Stimulated activated CD8-positive, alpha-beta memory T cell treated with anti-CD3 and anti-CD28 coated beads, Interleukin-15, amount 100 ng/mL, for 4 hours (primary cell): ENCODE data around the gene ZBP1.

Source experiments
- DNase-seq, 2 donors: peaks; one replicate each; pipeline ENCODE4 v3.0.0-alpha.2; 2020; ENCODE audit warnings: low read depth in 2 of 2

Gene ZBP1

GRCh38 chr20:57571782-57572416 is 48.3 kb downstream of the ZBP1 start:
- DNase-seq, result no peak

DNA sequence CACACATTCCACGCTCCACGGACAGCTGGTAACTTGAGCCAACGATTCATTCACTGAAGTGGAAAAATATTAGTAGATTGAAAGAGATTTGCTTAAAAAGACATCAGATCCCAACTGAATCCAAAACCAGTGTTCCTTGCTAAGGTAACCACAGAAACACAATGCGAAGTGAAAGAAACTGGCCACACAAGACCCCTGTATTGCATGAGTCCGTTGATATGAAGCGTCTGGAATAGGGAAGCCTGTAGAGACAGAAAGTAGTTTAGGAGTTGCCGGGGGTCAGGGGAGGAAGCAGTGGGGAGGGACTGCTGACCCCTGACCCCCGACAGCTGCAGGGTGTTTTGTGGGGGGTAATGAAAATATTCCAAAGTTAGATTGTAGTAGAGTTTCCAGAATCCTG is 49.3 kb downstream of the ZBP1 start:
- DNase-seq, result no peak

DNA sequence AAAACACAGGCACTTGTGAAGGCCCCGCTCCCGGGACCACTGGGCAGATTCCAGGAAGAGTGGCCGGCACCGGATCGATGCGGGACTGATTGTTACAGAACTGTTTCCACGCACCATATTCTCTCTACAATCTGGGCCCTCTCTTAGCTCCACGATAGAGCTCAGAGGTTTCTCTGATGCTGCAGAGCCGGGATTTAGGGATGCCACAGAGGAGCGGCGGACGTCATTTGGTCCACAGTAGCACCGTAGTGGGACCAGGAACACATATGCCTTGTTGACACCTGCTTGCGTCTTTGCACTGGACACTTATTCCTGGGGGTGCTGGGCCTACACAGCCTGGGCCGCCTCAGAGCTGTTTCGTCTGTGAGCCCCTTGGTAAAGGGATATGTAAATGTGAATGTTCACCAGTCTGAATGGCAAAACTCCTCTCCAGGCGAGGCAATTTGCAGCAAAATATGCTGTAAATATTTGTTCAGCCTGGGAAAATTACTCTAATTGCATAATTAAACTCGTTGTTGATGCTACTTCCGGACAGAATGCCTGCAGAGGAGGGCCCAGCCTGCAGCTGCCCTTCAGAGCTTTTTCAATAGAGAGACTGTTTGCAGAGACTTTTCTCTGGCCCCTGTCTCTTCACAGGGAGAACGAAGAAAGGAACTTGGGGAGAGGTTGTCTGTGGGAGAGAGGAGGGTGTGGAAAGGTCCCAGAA is 49.9 kb downstream of the ZBP1 start:
- no peak for DNase-seq

GRCh38 chr20:57568960-57569359 is 51.3 kb downstream of the ZBP1 start:
- no peak for DNase-seq

- no peak for DNase-seq
These were observed 51.9 kb downstream of the ZBP1 start for GRCh38 chr20:57568088-57568896.

- no peak for DNase-seq
These were observed 52.7 kb downstream of the ZBP1 start for GRCh38 chr20:57567471-57568079.

DNA sequence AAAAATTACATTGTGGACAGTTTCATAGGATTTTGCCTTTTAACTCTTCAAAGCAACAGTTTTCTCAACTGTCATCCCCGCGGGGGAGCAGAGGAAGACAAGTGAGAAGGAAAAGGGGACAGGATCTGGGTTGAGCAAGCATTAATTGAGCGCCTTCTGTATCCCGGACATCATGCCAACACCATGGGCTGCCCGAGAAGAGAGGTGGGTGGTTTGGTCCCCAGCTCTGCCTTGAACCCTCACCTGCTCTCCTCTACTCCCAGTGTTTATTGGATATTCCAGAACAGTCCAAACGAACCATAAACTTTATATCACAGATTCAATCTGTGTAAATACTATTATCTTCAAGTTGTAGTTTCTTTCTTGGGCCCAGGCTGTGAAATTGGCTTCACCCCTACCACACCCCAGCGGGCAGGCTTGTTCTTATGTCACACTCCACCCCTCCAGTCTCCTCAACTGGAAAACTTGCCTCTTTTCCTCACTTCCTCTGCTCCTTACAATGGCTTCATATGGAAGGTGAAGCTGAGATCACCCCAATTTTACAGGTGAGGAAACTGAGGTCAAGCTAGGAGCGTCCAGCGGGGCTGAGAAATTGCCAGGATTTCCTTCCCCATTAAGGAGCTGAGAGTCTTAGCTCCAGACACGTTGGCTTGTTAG is 53.3 kb downstream of the ZBP1 start:
- no peak for DNase-seq

GRCh38 chr20:57566399-57566798 is 53.8 kb downstream of the ZBP1 start:
- no peak for DNase-seq

DNA sequence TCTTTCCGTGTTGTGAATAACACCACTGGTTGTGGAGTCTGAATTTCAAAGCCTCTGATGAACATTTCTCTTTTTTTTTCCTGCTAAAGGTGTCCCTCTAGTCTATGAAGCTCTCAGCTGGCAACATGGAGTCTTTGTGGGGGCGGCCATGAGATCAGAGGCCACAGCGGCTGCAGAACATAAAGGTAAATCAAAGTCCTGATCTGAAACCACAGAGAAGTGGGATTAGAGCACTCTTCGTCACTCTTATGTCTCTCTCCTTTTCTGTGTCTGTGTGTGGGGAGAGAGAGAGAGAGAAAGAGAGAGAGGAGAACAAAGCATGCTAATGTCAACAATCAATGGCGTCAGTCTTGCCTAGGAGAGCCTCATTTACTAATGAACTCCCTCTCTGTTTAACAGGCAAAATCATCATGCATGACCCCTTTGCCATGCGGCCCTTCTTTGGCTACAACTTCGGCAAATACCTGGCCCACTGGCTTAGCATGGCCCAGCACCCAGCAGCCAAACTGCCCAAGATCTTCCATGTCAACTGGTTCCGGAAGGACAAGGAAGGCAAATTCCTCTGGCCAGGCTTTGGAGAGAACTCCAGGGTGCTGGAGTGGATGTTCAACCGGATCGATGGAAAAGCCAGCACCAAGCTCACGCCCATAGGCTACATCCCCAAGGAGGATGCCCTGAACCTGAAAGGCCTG is 55.1 kb downstream of the ZBP1 start:
- no peak for DNase-seq

DNA sequence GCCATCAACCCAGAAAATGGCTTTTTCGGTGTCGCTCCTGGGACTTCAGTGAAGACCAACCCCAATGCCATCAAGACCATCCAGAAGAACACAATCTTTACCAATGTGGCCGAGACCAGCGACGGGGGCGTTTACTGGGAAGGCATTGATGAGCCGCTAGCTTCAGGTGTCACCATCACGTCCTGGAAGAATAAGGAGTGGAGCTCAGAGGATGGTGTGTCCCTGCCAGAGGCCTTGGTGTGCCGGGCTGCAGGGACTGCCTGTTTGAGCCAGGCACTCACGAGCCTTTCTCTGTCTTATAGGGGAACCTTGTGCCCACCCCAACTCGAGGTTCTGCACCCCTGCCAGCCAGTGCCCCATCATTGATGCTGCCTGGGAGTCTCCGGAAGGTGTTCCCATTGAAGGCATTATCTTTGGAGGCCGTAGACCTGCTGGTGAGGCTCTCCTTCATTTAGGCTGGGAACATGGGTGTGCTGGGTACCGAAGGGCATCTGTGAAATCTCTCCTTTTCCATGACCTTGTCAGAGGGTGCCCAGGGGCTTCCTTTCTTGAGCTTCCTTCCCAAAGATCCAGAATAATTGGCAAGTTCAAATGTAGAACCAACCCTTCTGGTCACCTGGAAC is 55.9 kb downstream of the ZBP1 start:
- no peak for DNase-seq

GRCh38 chr20:57563522-57563921 is 56.7 kb downstream of the ZBP1 start:
- DNase-seq, result no peak

DNA sequence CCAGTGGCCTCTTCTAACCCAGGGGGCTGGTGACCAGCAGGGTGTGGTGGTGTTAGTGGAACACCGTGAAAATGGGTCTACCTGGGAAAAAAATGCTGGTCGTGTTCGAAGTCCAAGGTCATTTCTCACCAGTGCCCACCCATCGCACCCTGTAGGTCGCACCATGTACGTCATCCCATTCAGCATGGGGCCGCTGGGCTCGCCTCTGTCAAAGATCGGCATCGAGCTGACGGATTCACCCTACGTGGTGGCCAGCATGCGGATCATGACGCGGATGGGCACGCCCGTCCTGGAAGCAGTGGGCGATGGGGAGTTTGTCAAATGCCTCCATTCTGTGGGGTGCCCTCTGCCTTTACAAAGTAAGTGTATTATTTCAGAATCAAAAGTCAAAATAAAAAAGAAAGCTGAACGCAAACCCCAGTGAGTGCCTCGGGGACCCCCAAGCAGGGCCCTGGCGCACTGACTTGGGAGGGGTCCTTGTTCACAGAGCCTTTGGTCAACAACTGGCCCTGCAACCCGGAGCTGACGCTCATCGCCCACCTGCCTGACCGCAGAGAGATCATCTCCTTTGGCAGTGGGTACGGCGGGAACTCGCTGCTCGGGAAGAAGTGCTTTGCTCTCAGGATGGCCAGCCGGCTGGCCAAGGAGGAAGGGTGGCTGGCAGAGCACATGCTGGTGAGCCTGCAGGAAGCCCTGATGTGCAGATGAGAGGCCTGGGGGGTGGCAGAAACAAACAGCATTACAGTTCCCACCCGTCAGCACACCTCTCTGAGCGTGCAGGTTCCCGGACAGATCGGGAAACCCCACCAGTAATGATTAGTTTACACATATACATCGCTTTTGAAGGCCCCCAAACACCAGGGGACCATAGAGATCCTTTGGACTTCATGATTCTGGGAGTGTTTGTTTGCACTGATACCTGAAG is 57.4 kb downstream of the ZBP1 start:
- DNase-seq, result no peak

DNA sequence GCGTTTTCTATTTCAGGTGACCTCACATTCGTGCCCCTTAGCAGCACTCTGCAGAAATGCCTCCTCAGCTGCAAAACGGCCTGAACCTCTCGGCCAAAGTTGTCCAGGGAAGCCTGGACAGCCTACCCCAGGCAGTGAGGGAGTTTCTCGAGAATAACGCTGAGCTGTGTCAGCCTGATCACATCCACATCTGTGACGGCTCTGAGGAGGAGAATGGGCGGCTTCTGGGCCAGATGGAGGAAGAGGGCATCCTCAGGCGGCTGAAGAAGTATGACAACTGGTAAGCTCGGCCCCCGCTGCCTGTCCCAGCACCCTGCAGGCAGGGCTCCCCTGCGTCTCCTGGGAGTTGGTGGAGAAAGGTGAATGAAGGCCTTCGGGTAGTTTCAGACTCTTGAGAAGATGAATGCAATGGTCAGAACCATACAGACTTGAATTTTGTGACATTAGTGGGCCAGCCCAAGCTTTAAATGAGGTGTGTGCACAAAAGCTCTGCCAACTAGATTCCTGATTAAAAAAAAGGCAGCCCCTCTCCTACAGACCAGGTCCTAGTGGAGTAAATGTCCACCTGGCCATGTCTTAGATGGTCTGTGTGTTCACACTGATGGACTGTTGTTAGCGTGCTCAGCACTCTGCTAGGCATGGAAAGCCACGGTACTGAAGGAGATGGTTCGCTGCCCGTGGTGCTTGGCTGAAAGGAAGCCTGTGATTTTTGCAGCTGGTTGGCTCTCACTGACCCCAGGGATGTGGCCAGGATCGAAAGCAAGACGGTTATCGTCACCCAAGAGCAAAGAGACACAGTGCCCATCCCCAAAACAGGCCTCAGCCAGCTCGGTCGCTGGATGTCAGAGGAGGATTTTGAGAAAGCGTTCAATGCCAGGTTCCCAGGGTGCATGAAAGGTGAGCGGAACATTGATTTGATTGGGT is 58.6 kb downstream of the ZBP1 start:
- DNase-seq, result no peak

DNA sequence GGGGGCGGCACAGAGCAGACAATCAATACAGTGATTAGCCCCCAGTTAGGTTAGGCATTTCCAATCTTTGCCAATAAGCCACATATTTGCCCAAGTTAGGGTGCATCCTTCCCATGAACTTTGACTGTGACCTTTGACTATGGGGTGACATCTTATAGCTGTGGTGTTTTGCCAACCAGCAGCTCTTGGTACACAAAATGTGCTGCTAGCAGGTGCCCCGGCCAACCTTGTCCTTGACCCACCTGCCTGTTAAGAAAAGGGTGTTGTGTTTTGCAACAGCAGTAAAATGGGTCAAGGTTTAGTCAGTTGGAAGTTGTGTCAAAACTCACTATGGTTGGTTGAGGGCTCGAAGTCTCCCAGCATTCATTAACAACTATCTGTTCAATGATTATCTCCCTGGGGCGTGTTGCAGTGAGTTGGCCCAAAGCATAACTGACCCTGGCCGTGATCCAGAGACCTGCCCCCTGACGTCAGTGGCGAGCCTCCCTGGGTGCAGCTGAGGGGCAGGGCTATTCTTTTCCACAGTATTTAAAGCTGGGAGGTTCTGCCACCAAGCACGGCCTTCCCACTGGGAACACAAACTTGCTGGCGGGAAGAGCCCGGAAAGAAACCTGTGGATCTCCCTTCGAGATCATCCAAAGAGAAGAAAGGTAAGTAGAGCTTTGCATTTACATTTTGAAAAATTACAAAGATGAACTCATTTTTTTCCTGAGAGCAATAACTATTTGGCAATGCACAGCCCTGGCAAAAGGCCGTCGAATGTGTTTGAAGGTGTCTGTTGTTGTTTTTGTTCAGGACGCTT is 59.5 kb downstream of the ZBP1 start, which contains the start of gene PCK1:
Gene PCK1 (plus strand): TSS at position 557 of the 802 bp plus-strand sequence. CDS start 302 bp downstream, outside the sequence.
- DNase-seq, result no peak

DNA sequence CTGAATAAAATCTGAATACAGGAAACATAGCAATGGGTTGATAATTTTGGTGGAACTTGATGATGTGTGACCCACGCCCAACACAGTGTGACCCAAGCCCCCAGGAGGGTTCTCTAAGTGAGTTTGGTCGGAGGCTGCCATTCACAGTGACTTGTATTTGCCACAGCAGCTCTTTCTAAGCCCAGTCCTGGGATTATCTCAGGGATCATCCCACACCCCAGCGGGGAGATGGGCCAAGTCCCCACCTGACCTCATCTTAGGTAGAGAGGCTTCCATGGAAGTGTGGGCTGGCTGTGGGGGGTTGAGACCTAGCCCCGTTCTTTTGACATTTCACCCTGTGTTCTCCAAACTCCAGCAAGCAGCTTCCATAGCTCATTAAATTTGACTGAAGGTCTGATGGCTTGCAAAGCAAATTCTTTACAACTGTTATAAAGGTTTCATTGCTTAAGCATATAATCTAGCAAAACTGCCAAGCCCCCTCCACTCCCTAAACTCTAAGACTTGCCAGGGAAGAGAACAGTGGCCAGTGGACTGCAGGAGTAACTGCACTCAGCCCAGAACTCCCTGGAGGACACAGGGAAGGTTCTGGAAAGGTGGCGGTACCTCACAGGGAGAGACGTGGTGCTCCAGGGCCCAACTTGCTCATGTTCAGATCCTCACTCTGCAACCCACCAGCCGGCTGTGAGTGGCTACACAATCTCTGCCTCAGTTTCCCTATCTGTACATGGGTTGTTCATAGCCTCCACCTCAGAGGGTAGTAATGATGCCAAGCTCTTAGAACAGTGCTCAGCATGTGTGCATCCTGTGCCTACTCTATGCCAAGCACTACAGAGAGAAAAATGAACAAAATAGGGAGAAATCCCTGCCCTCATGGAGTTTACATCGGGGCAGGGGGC is 60.3 kb downstream of the ZBP1 start:
- DNase-seq, result no peak

- DNase-seq, result no peak
These were observed 61.0 kb downstream of the ZBP1 start for GRCh38 chr20:57559289-57559634.
